MCF 10A (cell line): ENCODE results near the gene FANCI. TPM values are rescaled to one million over a fixed set of nuclear protein-coding genes. Genes with fewer than 3 reads are reported as not detected.
A peak's percentile ranks its signal among the peaks of the same experiment; 100 is the strongest.

Source experiments
- BruUV-seq: library from RNA; stranded (reverse); fragments of 400-500 nt; replicated peaks from 2 replicates; lab custom pipeline; 2021; lab: Mats Ljungman, UMichigan
- CTCF ChIA-PET: fragments of 300-600 bp; sonication (Branson Sonifier 250); formaldehyde crosslinking; extraction: SDS; loops from one replicate; lab custom pipeline; 2021; ENCODE audit warnings: antibody characterized with exemption, inconsistent platforms; lab: Yijun Ruan, JAX
- POLR2A ChIA-PET: fragments of 300-600, 350-650 bp; sonication (Branson Sonifier 250); formaldehyde crosslinking; extraction: SDS; loops from one replicate; lab custom pipeline; 2020; ENCODE audit warnings: antibody characterized with exemption, inconsistent platforms; lab: Yijun Ruan, JAX
- DNase-seq: peaks from one replicate; pipeline ENCODE4 v3.0.0-alpha.2; 2018; ENCODE audit not compliant: unreplicated experiment
- H3K27ac Mint-ChIP-seq: one replicate; pipeline ENCODE4 v1.8.0; 2022; ENCODE audit warnings: mild to moderate bottlenecking, low read depth, mixed read lengths; ENCODE audit not compliant: unreplicated experiment
- H3K27me3 Mint-ChIP-seq: one replicate; pipeline ENCODE4 v1.8.0; 2022; ENCODE audit warnings: mixed read lengths; ENCODE audit not compliant: insufficient read depth, unreplicated experiment
- H3K36me3 Mint-ChIP-seq: one replicate; pipeline ENCODE4 v1.8.0; 2022; ENCODE audit warnings: mild to moderate bottlenecking, moderate library complexity, mixed read lengths; ENCODE audit not compliant: insufficient read depth, unreplicated experiment
- H3K4me1 Mint-ChIP-seq: one replicate; pipeline ENCODE4 v1.8.0; 2022; ENCODE audit warnings: mixed read lengths; ENCODE audit not compliant: insufficient read depth, unreplicated experiment
- H3K4me3 Mint-ChIP-seq: one replicate; pipeline ENCODE4 v1.8.0; 2022; ENCODE audit warnings: mild to moderate bottlenecking, moderate library complexity, mixed read lengths; ENCODE audit not compliant: unreplicated experiment
- H3K9me3 Mint-ChIP-seq: one replicate; pipeline ENCODE4 v1.8.0; 2022; ENCODE audit warnings: mixed read lengths; ENCODE audit not compliant: unreplicated experiment
- CTCF ChIP-seq: fragments of 200-600 bp; IDR thresholded peaks from one replicate; pipeline ENCODE4 v1.8.0; 2022; ENCODE audit warnings: antibody characterized with exemption, mild to moderate bottlenecking; ENCODE audit not compliant: unreplicated experiment
- intact Hi-C: fragments of 100-400 bp; cut with micrococcal nuclease; formaldehyde crosslinking; loops from 2 replicates; pipeline ENCODE4 v1.14.1; 2022
- total RNA-seq: library from RNA; stranded (reverse); gene quantifications from 2 replicates; pipeline ENCODE4 v1.2.3, GENCODE V29; 2022

FANCI gene
- total RNA-seq, 1 experiment from 2014 or later, result 34.0 TPM

GRCh38 chr15:89353991-89354390 lies 110.2 kb downstream of the FANCI start:
- no peak for DNase-seq
- peaks cover 57% of the 10 kb centered on the region for H3K27me3 Mint-ChIP-seq
- CTCF ChIA-PET, result interaction anchor here (0.6 to 13.8 kb wide), 3 partner anchors 9 to 80 kb away, joined by 3 to 443 read pairs (median 3); no protein-coding TSS in a partner anchor
- H3K9me3 Mint-ChIP-seq, result no peaks in the 10 kb centered on the region
- H3K36me3 Mint-ChIP-seq, result no peaks in the 10 kb centered on the region
- no TSS peak for BruUV-seq
- no peak overlapping the region for H3K27ac Mint-ChIP-seq
- TF ChIP-seq CTCF, result no peak
- no peak overlapping the region for H3K4me3 Mint-ChIP-seq
- POLR2A ChIA-PET, result interaction anchor here (0.7 kb wide), 1 partner anchor 149 kb away, joined by 3 read pairs; no protein-coding TSS in a partner anchor
- peaks cover 6% of the 10 kb centered on the region for H3K4me1 Mint-ChIP-seq
- intact Hi-C loops, result no loop called here

GRCh38 chr15:89356634-89357298 lies 113.0 kb downstream of the FANCI start:
- no peaks in the 10 kb centered on the region for H3K9me3 Mint-ChIP-seq
- BruUV-seq, result no TSS peak
- H3K4me3 Mint-ChIP-seq, result no peak overlapping the region
- CTCF ChIA-PET, result interaction anchor here (0.6 to 13.8 kb wide), 22 partner anchors 10 to 1362 kb away, joined by 3 to 443 read pairs (median 14); partner anchors contain the start of gene POLG
- H3K27ac Mint-ChIP-seq, result no peak overlapping the region
- no peaks in the 10 kb centered on the region for H3K36me3 Mint-ChIP-seq
- DNase-seq, result peak; percentile 39
- peaks cover 82% of the 10 kb centered on the region for H3K27me3 Mint-ChIP-seq
- intact Hi-C loops, result no loop called here
- H3K4me1 Mint-ChIP-seq, result no peaks in the 10 kb centered on the region
- peak; percentile 43 for TF ChIP-seq CTCF
- POLR2A ChIA-PET, result interaction anchor here (1.3 to 2.7 kb wide), 2 partner anchors 23 to 73 kb away, joined by 3 to 8 read pairs; no protein-coding TSS in a partner anchor

- Mint-ChIP-seq H3K27ac (no peak overlapping the region), H3K27me3 (peaks cover 88% of the 10 kb centered on the region), H3K9me3 (no peaks in the 10 kb centered on the region), H3K4me3 (peak overlapping the region; percentile 78), H3K36me3 (no peaks in the 10 kb centered on the region), H3K4me1 (no peaks in the 10 kb centered on the region)
- no peak for TF ChIP-seq CTCF
- CTCF ChIA-PET, result interaction anchor here (0.6 to 13.8 kb wide), 62 partner anchors 8 to 715 kb away, joined by 3 to 443 read pairs (median 6); partner anchors contain the start of genes POLG and TICRR
- intact Hi-C loops, result loop anchor here (1.0 to 2.0 kb wide), 3 partner anchors 72 to 198 kb away; no protein-coding TSS in a partner anchor
- no TSS peak for BruUV-seq
- no peak for DNase-seq
- POLR2A ChIA-PET, result interaction anchor here (0.6 to 2.7 kb wide), 5 partner anchors 21 to 71 kb away, joined by 3 to 8 read pairs (median 5); no protein-coding TSS in a partner anchor
Observed at GRCh38 chr15:89358435-89358754, 114.6 kb downstream of the FANCI start.

GRCh38 chr15:89358755-89359439 lies 115.1 kb downstream of the FANCI start:
- CTCF ChIA-PET, result interaction anchor here (0.6 to 13.8 kb wide), 66 partner anchors 7 to 715 kb away, joined by 3 to 443 read pairs (median 5); partner anchors contain the start of genes ARPIN, POLG and TICRR
- BruUV-seq, result no TSS peak
- H3K4me3 Mint-ChIP-seq, result peak overlapping the region; percentile 78
- POLR2A ChIA-PET, result interaction anchor here (0.7 to 2.7 kb wide), 5 partner anchors 22 to 114 kb away, joined by 3 to 8 read pairs (median 4); no protein-coding TSS in a partner anchor
- no peak overlapping the region for H3K27ac Mint-ChIP-seq
- peak; percentile 72 for DNase-seq
- no peaks in the 10 kb centered on the region for H3K36me3 Mint-ChIP-seq
- no peaks in the 10 kb centered on the region for H3K9me3 Mint-ChIP-seq
- H3K4me1 Mint-ChIP-seq, result no peaks in the 10 kb centered on the region
- TF ChIP-seq CTCF, result peak; percentile 92
- intact Hi-C loops, result loop anchor here (1.0 to 2.0 kb wide), 3 partner anchors 71 to 198 kb away; no protein-coding TSS in a partner anchor
- H3K27me3 Mint-ChIP-seq, result peaks cover 88% of the 10 kb centered on the region
